GM19397 (cell line): Measurements from ENCODE around the gene GPRASP2.

Source experiments
- ATAC-seq: cut with Tn5 transposase; IDR thresholded peaks from one replicate; pipeline ENCODE4 v1.9.1; 2021; ENCODE audit warnings: mild to moderate bottlenecking, moderate library complexity; ENCODE audit not compliant: unreplicated experiment

GPRASP2 gene

DNA sequence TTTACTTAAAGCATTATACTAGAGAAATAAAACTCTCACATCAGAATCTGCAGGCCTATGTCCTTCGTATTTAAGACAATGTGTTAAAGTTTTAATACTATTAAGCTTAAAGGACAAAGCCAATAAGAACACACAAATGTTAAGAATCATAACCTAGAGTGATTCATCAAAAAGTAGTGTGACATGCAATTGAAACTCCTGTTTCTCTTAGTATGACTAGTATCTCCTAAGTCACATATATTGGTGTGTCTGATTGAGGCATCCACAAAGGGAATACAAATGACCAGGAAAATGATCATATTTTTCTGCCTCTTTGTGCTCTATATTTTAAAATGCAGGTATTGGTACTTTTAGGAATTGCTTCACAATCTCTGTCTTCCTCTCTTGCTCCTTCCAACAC, 32.1 kb downstream of the GPRASP2 start:
- no peak for ATAC-seq

- ATAC-seq = no peak
These were observed 33.2 kb downstream of the GPRASP2 start for GRCh38 chrX:102745513-102745856.

DNA sequence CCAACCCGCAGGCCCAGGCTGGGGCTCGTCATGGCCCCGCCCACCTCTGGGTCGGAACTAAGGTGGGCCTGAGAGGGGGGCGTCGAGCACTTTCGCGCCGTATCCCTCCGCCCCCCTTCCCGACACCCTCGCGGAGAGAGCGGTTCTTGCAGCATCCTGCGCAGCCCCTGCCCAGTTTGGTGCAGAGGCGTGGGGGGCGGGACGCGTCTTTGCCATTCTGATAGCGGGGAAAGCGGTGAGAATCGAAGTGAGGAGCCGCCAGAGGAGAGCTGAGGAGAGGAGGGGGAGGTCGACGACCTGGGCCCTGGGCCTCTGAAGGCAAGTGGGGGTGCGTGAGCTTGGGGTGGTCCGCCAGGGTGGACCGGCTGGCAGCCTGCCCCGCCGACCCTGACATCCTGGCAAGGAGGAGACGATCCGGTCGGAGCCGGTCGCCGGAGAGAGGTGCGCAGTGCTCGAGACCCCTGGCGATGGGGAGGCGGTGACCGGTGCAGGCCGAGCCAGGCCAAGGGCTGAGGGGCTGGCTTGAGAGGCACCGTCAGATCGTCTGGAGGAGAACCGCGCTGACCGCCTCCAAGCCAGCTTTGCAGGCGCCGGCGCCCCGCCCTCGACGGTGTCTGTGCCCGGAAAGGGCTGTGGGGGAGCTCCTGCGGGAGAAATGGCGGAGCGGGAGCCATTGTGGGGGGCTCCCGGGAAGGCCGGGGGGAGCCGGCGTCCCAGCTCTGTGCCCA, 33.8 kb downstream of the GPRASP2 start:
- no peak for ATAC-seq

GRCh38 chrX:102765217-102765616, 53.0 kb downstream of the GPRASP2 start:
- ATAC-seq = no peak

DNA sequence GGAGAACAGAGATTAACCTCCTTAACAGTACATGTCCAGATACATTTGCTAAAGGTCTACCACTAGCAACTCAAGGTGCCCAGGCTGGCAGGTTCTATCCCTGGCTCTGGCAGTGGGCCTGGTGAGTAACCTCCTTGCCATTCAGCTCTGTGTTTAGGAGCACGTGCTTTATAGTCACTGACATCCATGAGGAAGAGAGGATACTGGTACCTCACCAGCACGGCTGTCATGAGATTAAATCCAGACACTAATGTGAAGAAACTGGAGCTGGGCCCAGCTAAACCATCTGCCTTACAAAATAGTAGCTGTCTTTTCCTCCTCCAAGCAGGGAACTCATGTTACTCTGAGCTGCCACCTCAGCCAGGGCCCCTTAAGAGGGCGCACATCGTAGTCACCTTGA, 53.6 kb downstream of the GPRASP2 start:
- no peak for ATAC-seq

- ATAC-seq = no peak
These were observed 55.0 kb downstream of the GPRASP2 start for GRCh38 chrX:102767287-102767686.
